ENCODE data around the gene SGPP2.

DNA sequence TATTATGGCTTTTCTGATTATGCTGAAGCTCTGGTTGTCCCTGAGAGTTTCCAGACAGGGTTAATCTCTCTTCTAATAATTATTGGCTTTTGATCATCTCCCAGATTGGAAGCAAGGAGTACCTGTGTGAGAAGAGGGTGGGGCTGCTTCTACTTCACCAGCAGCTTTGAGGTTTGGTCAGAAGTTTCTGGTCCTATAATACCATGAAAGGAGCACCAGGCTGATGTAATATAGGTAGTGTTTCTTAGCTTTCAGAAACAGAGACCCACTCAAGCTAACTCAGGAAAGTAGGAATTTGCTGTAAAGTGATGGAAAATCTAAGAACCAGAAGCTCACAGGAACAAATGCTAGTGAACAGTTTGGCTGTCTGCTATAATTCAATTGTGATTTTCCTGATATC, 57.6 kb downstream of the SGPP2 start:
- TF ChIP-seq, protein P1, sequence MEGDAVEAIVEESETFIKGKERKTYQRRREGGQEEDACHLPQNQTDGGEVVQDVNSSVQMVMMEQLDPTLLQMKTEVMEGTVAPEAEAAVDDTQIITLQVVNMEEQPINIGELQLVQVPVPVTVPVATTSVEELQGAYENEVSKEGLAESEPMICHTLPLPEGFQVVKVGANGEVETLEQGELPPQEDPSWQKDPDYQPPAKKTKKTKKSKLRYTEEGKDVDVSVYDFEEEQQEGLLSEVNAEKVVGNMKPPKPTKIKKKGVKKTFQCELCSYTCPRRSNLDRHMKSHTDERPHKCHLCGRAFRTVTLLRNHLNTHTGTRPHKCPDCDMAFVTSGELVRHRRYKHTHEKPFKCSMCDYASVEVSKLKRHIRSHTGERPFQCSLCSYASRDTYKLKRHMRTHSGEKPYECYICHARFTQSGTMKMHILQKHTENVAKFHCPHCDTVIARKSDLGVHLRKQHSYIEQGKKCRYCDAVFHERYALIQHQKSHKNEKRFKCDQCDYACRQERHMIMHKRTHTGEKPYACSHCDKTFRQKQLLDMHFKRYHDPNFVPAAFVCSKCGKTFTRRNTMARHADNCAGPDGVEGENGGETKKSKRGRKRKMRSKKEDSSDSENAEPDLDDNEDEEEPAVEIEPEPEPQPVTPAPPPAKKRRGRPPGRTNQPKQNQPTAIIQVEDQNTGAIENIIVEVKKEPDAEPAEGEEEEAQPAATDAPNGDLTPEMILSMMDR (IDR thresholded peaks at IDR 0.05), result no peak
- no peak for TF ChIP-seq POLR2A (IDR thresholded peaks at IDR 0.05)
